Inflammatory macrophage treated with lipopolysaccharide for 4 hours (primary cell): ENCODE measurements around the gene TAS2R46.

ENCODE experiments used
- DNase-seq: peaks from one replicate; pipeline ENCODE4 v3.0.0-alpha.2; 2020

TAS2R46 gene

DNA sequence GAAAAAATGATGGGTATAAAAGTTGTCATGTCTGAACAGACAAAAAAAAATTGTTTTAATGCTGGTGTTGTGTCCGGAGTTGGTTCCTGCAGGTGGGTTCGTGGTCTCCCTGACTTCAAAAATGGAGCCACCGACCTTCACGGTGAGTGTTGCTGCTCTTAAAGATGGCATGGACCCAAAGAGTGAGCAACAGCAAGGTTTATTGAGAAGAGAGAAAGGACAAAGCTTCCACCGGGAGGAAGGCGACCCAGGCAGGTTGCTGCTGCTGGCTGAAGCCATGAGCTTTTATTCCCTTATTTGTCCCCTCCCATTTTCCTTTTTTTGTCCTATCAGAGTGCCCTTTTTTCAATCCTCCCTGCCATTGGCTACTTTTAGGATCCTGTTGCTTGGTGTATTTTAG is 30.8 kb downstream of the TAS2R46 start, which contains the start of gene TAS2R31:
Gene TAS2R31 (minus strand): TSS at position 101 of the 400 bp plus-strand sequence. CDS start 72 bp downstream, at position 29.
- DNase-seq: no peak

DNA sequence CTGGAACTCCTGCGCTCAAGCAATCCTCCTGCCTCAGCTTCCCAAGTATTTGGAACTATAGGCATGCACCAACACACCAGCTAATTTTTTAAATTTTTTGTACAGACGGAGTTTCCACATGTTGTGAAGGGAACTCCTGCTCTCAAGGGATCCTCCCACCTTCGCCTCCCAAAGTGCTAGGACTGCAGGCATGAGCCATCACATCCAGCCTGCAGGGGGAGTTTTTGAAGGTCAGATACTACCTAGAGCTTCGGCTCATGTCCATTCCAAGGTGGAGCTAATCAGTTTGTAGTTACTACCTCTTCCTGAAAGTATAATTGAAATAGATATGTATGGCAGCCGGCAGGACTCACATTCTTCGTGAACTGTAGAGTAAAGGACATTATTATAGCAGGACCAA is 36.0 kb downstream of the TAS2R46 start:
- DNase-seq: no peak

DNA sequence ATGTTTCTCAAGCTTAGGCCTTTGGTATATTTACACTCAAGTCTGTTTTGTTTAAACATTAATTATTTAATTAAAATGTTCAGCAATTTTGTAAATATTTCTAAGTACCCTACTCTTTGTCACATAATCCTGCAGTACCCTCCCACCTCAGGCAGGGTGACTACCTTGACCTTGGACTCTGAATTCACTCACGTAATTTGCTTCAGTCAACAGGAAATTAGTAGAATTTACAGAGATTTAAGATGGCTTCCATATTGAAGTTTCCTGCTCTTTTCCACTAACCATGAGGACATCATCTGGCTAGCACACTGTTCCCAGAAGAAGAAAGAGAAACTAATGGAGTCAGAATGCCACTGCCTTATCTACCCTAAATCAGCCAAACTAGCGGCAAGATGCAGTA is 38.7 kb downstream of the TAS2R46 start:
- no peak for DNase-seq

DNA sequence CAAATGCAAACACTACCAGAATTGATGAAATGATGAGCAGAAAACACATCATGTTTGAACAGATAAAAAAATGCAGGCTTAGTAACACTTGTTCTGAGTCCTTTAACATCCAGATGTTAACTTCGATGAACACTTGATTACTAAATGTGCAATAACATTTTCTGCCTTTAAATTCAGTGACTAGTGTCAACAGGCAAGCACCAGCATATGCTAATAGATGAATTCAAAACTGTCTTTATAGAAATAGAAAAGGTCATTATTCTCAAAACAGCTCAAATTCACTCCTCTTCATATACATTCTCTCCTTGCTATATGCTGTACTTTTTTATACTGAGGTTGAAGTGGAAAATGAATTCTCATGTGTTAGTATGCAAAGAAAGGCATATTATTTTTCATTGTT is 39.6 kb downstream of the TAS2R46 start, which contains the start of gene TAS2R19:
Gene TAS2R19 (minus strand): TSS at position 101 of the 400 bp plus-strand sequence. CDS start 49 bp downstream, at position 52.
- no peak for DNase-seq

DNA sequence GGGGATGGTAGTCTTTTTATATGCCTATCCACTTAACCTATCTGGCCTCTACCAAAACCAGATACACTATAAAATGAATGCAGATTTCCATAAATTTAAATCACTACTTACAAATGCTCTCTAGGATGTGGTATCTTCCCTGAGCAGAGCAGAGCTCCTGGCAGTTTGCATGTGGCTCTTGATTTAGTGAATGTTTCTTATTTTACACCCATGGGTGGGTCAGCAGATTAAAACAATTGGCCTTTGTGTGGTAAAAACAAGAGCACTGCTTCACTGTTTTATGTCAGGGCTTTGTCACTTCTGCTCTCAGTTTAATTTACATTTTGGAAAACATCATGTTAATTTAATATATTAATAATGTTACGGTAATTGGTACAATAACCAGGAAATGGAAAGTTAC is 45.2 kb downstream of the TAS2R46 start:
- no peak for DNase-seq

DNA sequence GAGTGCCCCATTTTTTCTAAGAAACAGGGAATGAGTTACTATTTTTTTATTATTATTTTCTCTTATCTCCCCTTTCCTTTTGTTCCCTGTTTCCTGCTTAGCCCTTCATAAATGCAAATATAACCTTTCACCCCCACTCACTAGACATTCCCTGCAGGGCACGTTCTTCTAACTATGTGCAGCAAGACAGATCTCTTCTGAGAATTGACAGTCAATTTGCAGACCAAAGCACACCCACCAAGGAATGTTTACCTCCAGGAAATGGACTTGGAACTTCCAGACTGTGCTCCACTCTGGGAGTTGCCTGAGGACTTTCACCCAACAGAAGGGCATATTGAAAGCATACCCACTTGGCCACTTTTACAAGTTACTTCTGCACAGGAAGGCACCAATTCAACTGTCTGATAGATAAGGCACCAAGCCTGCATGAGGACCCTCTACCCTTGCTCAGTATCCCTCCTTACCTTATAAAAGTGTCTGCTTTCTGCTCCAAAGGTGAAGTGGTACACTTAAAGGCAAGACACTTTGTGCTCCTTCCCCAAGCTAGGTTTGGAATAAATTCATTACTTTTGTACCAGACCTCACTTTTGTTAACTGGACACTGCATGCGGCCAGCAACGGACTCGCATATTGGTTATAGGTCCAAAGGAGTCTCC is 46.2 kb downstream of the TAS2R46 start:
- DNase-seq: no peak

DNA sequence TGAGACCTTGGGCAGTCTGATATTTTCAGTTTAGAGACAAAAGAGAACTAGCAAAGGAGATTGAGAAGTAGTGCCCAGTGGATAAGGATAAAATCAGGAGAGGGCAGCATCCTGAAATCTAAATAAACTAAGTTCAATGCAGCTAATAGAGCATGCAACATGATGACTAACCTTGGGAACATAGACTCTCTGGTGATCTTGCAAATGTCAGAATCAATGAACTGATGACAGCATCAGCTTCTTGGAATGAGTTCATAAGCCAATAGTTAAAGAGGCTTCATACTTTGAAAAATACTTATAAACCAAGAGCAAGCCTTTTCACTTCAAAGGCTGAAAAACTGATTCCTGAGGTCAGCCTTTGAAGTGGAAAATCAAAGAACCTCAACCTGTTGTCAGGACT is 47.9 kb downstream of the TAS2R46 start:
- no peak for DNase-seq
